Duodenal mucosa (tissue), 2 donors: Measurements from ENCODE around the gene MSH5.

Experiments
- H3K27ac ChIP-seq: one replicate; pipeline ENCODE4 v1.7.0; 2013; ENCODE audit warnings: low read depth, low read length
- H3K27me3 ChIP-seq, 2 donors: one replicate each; pipeline ENCODE4 v1.7.0; 2013; ENCODE audit warnings: low read length in 2 of 2, control low read depth in 1 of 2; ENCODE audit not compliant: insufficient read depth in 2 of 2, control insufficient read depth in 1 of 2
- H3K36me3 ChIP-seq, 2 donors: one replicate each; pipeline ENCODE4 v1.7.0; 2013; ENCODE audit warnings: low read length in 2 of 2, control low read depth in 1 of 2; ENCODE audit not compliant: insufficient read depth in 2 of 2, control insufficient read depth in 1 of 2
- H3K4me1 ChIP-seq, 2 donors: one replicate each; pipeline ENCODE4 v1.7.0; 2013; ENCODE audit warnings: low read length in 2 of 2, control low read depth in 1 of 2; ENCODE audit not compliant: insufficient read depth in 2 of 2, control insufficient read depth in 1 of 2
- H3K4me3 ChIP-seq, 2 donors: one replicate each; pipeline ENCODE4 v1.7.0; 2013; ENCODE audit warnings: low read length in 2 of 2, low read depth in 1 of 2
- H3K9ac ChIP-seq, 2 donors: one replicate each; pipeline ENCODE4 v1.7.0; 2013; ENCODE audit warnings: low read length in 2 of 2, low read depth in 1 of 2
- H3K9me3 ChIP-seq, 2 donors: one replicate each; pipeline ENCODE4 v1.7.0; 2013; ENCODE audit warnings: low read length in 2 of 2, control low read depth in 1 of 2; ENCODE audit not compliant: control insufficient read depth in 1 of 2

The MSH5 gene

GRCh38 chr6:31739639-31740396, at the start of gene MSH5:
Gene MSH5 (plus strand): TSS chr6:31740005. CDS start chr6:31740467, 462 bp downstream.
- Histone ChIP-seq H3K27ac (peak within 1 kb of the TSS; percentile 94), H3K9ac (peak within 1 kb of the TSS; percentile 87 to 90), H3K4me3 (peak within 1 kb of the TSS; percentile 80 to 83), H3K36me3 (peaks cover 0 to 13% of the 10 kb centered on the region in 2 donors), H3K27me3 (no peaks in the 10 kb centered on the region), H3K9me3 (no peaks in the 10 kb centered on the region), H3K4me1 (peaks cover 28 to 39% of the 10 kb centered on the region in 2 donors)

GRCh38 chr6:31690231-31691077, 49.4 kb upstream of the MSH5 start:
- Histone ChIP-seq H3K4me1 (peaks cover 16 to 19% of the 10 kb centered on the region in 2 donors), H3K9me3 (no peaks in the 10 kb centered on the region), H3K27me3 (no peaks in the 10 kb centered on the region), H3K9ac (peak overlapping the region in 1 of 2 donors; percentile 28), H3K36me3 (peaks cover 65 to 87% of the 10 kb centered on the region in 2 donors), H3K4me3 (peak overlapping the region in 1 of 2 donors; percentile 8), H3K27ac (peak overlapping the region; percentile 58)

GRCh38 chr6:31691078-31691463, 48.7 kb upstream of the MSH5 start:
- Histone ChIP-seq H3K4me1 (peaks cover 16 to 19% of the 10 kb centered on the region in 2 donors), H3K9ac (peak overlapping the region in 1 of 2 donors; percentile 28), H3K27me3 (no peaks in the 10 kb centered on the region), H3K4me3 (peak overlapping the region in 1 of 2 donors; percentile 8), H3K9me3 (no peaks in the 10 kb centered on the region), H3K27ac (peak overlapping the region; percentile 58), H3K36me3 (peaks cover 64 to 86% of the 10 kb centered on the region in 2 donors)

GRCh38 chr6:31691564-31692108, 48.2 kb upstream of the MSH5 start:
- Histone ChIP-seq H3K9me3 (no peaks in the 10 kb centered on the region), H3K27ac (no peak overlapping the region), H3K4me3 (no peak overlapping the region), H3K27me3 (no peaks in the 10 kb centered on the region), H3K9ac (no peak overlapping the region), H3K36me3 (peaks cover 60 to 86% of the 10 kb centered on the region in 2 donors), H3K4me1 (peaks cover 16 to 19% of the 10 kb centered on the region in 2 donors)

GRCh38 chr6:31692353-31692752, 47.5 kb upstream of the MSH5 start:
- Histone ChIP-seq H3K9ac (no peak overlapping the region), H3K27me3 (no peaks in the 10 kb centered on the region), H3K4me1 (peaks cover 16 to 19% of the 10 kb centered on the region in 2 donors), H3K9me3 (no peaks in the 10 kb centered on the region), H3K36me3 (peaks cover 60 to 86% of the 10 kb centered on the region in 2 donors), H3K4me3 (no peak overlapping the region), H3K27ac (no peak overlapping the region)

- H3K27ac ChIP-seq, result no peak overlapping the region
- no peak overlapping the region for H3K9ac ChIP-seq
- no peak overlapping the region for H3K4me3 ChIP-seq
- H3K9me3 ChIP-seq, result no peaks in the 10 kb centered on the region
- H3K36me3 ChIP-seq, result peaks cover 60 to 86% of the 10 kb centered on the region in 2 donors
- no peaks in the 10 kb centered on the region for H3K27me3 ChIP-seq
- peaks cover 16 to 19% of the 10 kb centered on the region in 2 donors for H3K4me1 ChIP-seq
These were observed 46.9 kb upstream of the MSH5 start for GRCh38 chr6:31692886-31693285.

GRCh38 chr6:31693535-31693934, 46.3 kb upstream of the MSH5 start:
- Histone ChIP-seq H3K27me3 (no peaks in the 10 kb centered on the region), H3K9me3 (no peaks in the 10 kb centered on the region), H3K9ac (no peak overlapping the region), H3K36me3 (peaks cover 55 to 79% of the 10 kb centered on the region in 2 donors), H3K27ac (no peak overlapping the region), H3K4me3 (no peak overlapping the region), H3K4me1 (peaks cover 16 to 19% of the 10 kb centered on the region in 2 donors)

GRCh38 chr6:31697555-31697954, 42.2 kb upstream of the MSH5 start:
- Histone ChIP-seq H3K36me3 (peaks cover 28 to 62% of the 10 kb centered on the region in 2 donors), H3K9me3 (no peaks in the 10 kb centered on the region), H3K4me3 (no peak overlapping the region), H3K9ac (no peak overlapping the region), H3K27me3 (no peaks in the 10 kb centered on the region), H3K27ac (no peak overlapping the region), H3K4me1 (peaks cover 15% of the 10 kb centered on the region in 2 donors)

GRCh38 chr6:31700740-31701401, 38.9 kb upstream of the MSH5 start:
- no peak overlapping the region for H3K27ac ChIP-seq
- peaks cover 15% of the 10 kb centered on the region in 2 donors for H3K4me1 ChIP-seq
- H3K9me3 ChIP-seq, result no peaks in the 10 kb centered on the region
- H3K4me3 ChIP-seq, result peak overlapping the region in 1 of 2 donors; percentile 84
- H3K27me3 ChIP-seq, result no peaks in the 10 kb centered on the region
- H3K36me3 ChIP-seq, result peaks cover 9 to 33% of the 10 kb centered on the region in 2 donors
- peak overlapping the region in 1 of 2 donors; percentile 15 for H3K9ac ChIP-seq
